Kidney (tissue), 14 donors: ENCODE measurements around the gene OR5AU1. TPM values are rescaled to one million over a fixed set of nuclear protein-coding genes. Genes with fewer than 3 reads are reported as not detected.
"Not testable (repeated sequence)": the region's sequence is repeated elsewhere in the genome, so short reads cannot be mapped to it uniquely, and the experiment has no call there.

Experiments used
- DNase-seq, 5 donors: peaks; one replicate each; pipeline ENCODE4 v3.0.0-alpha.2; 2013 to 2020
- FAIRE-seq: peaks from 2 replicates; lab custom pipeline; 2012; peaks lifted over from hg19 to GRCh38; lab: Jason Lieb, UNC
- H3K27ac ChIP-seq, 2 donors: one replicate each; pipeline ENCODE4 v1.7.0; 2013; ENCODE audit warnings: low read depth in 2 of 2, low read length in 2 of 2, inconsistent platforms in 1 of 2
- H3K27me3 ChIP-seq: one replicate; pipeline ENCODE4 v1.7.1; 2013; ENCODE audit warnings: low read length, inconsistent platforms; ENCODE audit not compliant: control insufficient read depth, insufficient read depth
- H3K36me3 ChIP-seq, 3 donors: one replicate each; pipeline versions ENCODE4 v1.7.0 to v1.7.1; 2013; ENCODE audit warnings: low read length in 3 of 3, control low read depth in 1 of 3, inconsistent platforms in 1 of 3; ENCODE audit not compliant: insufficient read depth in 3 of 3, control insufficient read depth in 2 of 3
- H3K4me1 ChIP-seq, 3 donors: one replicate each; pipeline versions ENCODE4 v1.7.0 to v1.7.1; 2013; ENCODE audit warnings: low read length in 3 of 3, inconsistent platforms in 1 of 3, low read depth in 1 of 3; ENCODE audit not compliant: control insufficient read depth in 2 of 3, insufficient read depth in 2 of 3
- H3K4me3 ChIP-seq, 3 donors: one replicate each; pipeline versions ENCODE4 v1.7.0 to v1.8.1; 2013; ENCODE audit warnings: low read length in 3 of 3, control low read depth in 1 of 3, inconsistent platforms in 1 of 3
- H3K9ac ChIP-seq, 3 donors: one replicate each; pipeline versions ENCODE4 v1.7.0 to v1.7.1; 2013; ENCODE audit warnings: low read length in 3 of 3, control low read depth in 1 of 3, inconsistent platforms in 1 of 3
- H3K9me3 ChIP-seq, 3 donors: one replicate each; pipeline versions ENCODE4 v1.7.0 to v1.7.1; 2013; ENCODE audit warnings: low read length in 3 of 3, control low read depth in 1 of 3, inconsistent platforms in 1 of 3; ENCODE audit not compliant: control insufficient read depth in 2 of 3, insufficient read depth in 1 of 3
- intact Hi-C: fragments of 100-400 bp; cut with DNase I; formaldehyde crosslinking; loops from one replicate; pipeline ENCODE4 v1.11.1; 2022
- polyA plus RNA-seq: library from polyadenylated mRNA; stranded (reverse); fragments of 350-450 nt; fragmentation: Illumina TruSeq; extraction: RNeasy Lipid Tissue Mini Kit (QIAGEN cat#74804); gene quantifications from one replicate; pipeline ENCODE4 v1.2.3, GENCODE V29; 2014; ENCODE audit warnings: low read depth, low replicate concordance; ENCODE audit not compliant: insufficient read depth
- total RNA-seq: library from RNA; stranded (reverse); fragmentation: NEBNext Ultra II Directional; extraction: Animal tissue kit (Norgen Biotek cat#: 25700); gene quantifications from one replicate; pipeline ENCODE4 v1.2.1, GENCODE V29; 2021
- TF ChIP-seq, protein P1 (sequence below): IDR thresholded peaks from 3 replicates; pipeline ENCODE4 v1.5.1; 2012; ENCODE audit warnings: mild to moderate bottlenecking, moderate library complexity, borderline replicate concordance; ENCODE audit not compliant: insufficient read depth; ENCODE audit errors: extremely low read depth
- donor health status: control.
- donor health status: control.
- donor health status: control.
- donor health status: control.
- donor health status: control.
- donor health status: DM: yes; HTN: yes; CAD: no.
- donor health status: Normal renal cell carcinoma (clear cell type).

OR5AU1 gene
- total and polyA plus RNA-seq, 2 donors from 2014 or later, result not detected

DNA sequence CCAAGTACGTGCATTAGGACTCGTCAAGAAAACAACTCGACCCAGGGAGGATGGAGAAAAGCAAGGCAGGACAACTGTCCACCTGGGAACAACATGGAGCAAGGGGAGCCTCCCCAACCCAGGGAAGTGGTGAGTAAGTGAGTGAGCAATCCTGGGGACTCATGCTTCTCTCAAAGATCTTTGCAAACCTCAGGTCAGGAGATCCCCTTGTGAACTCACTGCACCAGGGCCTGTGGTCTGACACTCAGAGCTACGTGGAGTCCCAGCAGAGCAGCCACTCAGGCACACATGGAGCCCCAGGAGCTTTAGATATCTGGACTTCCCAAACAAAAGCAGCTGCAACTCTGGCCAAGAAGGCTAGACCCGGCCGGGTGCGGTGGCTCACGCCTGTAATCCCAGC is 12.2 kb upstream of the OR5AU1 start:
- H3K27ac ChIP-seq, result no peak overlapping the region
- FAIRE-seq (no peak), DNase-seq (no peak)
- intact Hi-C loops, result no loop called here
- H3K36me3 ChIP-seq, result no peaks in the 10 kb centered on the region
- H3K4me3 ChIP-seq, result no peak overlapping the region
- no peaks in the 10 kb centered on the region for H3K4me1 ChIP-seq
- no peaks in the 10 kb centered on the region for H3K9me3 ChIP-seq
- H3K27me3 ChIP-seq, result no peaks in the 10 kb centered on the region
- H3K9ac ChIP-seq, result no peak overlapping the region
- TF ChIP-seq, protein P1, sequence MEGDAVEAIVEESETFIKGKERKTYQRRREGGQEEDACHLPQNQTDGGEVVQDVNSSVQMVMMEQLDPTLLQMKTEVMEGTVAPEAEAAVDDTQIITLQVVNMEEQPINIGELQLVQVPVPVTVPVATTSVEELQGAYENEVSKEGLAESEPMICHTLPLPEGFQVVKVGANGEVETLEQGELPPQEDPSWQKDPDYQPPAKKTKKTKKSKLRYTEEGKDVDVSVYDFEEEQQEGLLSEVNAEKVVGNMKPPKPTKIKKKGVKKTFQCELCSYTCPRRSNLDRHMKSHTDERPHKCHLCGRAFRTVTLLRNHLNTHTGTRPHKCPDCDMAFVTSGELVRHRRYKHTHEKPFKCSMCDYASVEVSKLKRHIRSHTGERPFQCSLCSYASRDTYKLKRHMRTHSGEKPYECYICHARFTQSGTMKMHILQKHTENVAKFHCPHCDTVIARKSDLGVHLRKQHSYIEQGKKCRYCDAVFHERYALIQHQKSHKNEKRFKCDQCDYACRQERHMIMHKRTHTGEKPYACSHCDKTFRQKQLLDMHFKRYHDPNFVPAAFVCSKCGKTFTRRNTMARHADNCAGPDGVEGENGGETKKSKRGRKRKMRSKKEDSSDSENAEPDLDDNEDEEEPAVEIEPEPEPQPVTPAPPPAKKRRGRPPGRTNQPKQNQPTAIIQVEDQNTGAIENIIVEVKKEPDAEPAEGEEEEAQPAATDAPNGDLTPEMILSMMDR, result no peak

DNA sequence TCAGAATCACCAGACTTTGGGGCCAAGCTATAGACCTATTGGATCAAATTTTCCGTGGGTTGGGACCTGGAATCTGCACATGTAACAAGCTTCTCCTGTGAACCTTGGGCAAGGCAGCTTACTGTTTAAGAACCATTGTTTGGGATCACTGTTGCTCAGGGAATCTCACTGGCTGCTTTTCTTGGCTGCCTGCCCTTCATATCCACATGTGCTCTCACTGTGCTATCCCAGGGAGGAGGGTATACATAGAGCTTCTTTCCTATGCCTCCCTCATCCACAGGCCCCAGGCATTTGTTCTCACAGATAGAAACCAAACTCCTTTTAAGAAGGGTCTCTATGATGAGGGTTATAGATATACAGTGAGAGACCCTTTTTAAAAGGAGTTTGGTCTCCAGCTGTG is 9.8 kb upstream of the OR5AU1 start:
- H3K4me1 ChIP-seq, H3K4me3 ChIP-seq, FAIRE-seq, H3K36me3 ChIP-seq, H3K9ac ChIP-seq, DNase-seq, H3K27me3 ChIP-seq, H3K27ac ChIP-seq, H3K9me3 ChIP-seq, intact Hi-C loops: not testable (repeated sequence)

DNA sequence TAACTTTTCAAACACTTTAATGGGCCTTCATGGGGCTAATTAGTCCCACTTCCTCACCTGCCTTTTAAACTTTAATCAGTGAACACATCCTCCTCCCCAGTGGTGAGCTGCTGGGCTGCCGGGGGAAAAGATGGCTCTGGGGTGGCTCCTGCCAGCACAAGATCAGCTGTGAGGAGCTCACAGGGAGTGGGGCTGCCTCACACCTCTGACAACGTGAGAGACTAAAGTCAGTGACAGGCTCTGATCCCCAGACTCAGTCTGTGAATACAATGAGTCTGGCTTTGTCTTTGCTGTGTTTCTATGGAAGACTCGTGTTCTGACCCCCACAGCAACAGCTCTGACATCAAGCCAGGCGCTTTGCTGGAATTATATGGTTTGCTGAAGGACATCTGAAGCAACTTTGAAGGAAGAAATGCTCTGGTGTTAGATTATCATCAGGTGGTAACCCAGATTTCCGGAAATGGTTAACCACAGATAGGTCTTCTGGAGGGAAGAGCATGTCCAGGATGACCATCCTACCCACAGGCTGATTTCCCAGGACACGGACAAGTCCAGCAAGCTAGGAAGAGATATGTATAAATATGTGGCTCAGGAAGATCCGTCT is 9.2 kb upstream of the OR5AU1 start:
- FAIRE-seq, H3K27me3 ChIP-seq, DNase-seq, H3K36me3 ChIP-seq, H3K4me3 ChIP-seq, H3K9me3 ChIP-seq, H3K9ac ChIP-seq, H3K4me1 ChIP-seq, H3K27ac ChIP-seq, intact Hi-C loops: not testable (repeated sequence)

DNA sequence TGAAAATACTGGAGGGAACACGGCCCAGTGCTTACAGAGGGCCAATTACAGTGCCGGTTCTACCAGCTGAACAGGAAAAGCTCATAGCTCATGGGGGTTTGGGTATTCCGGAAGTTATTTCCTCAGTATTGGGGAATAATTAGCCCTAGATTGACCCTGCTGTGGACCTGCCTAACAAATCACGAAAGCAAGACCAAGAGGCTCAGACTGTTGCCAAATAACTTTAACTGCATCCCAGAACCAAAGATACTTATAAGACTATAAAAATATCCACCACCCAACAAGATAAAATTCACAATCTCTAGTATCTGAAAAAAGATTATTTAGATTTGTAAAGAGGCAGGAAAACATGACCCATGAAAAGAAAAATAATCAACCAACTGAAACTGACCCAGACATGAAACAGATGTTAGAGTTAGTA is 8.0 kb upstream of the OR5AU1 start:
- intact Hi-C loops, result no loop called here
- TF ChIP-seq, protein P1, result no peak

More for the DNA sequence above, 8.0 kb upstream of the OR5AU1 start:
- H3K27me3 ChIP-seq, result no peaks in the 10 kb centered on the region
- DNase-seq (peak in 3 of 5 donors; percentile 13 to 64 (median 48)), FAIRE-seq (no peak)
- no peaks in the 10 kb centered on the region for H3K9me3 ChIP-seq
- no peaks in the 10 kb centered on the region for H3K4me1 ChIP-seq
- no peaks in the 10 kb centered on the region for H3K36me3 ChIP-seq
- H3K27ac ChIP-seq, result no peak overlapping the region
- H3K9ac ChIP-seq, result no peak overlapping the region
- no peak overlapping the region for H3K4me3 ChIP-seq
